ENCODE results near the gene FAM3D. TPM values are rescaled to one million over a fixed set of nuclear protein-coding genes. Genes with fewer than 3 reads are reported as not detected.

Gene FAM3D
- total and polyA plus RNA-seq, 2 donors from 2014 or later: 0.41 to 0.60 TPM

DNA sequence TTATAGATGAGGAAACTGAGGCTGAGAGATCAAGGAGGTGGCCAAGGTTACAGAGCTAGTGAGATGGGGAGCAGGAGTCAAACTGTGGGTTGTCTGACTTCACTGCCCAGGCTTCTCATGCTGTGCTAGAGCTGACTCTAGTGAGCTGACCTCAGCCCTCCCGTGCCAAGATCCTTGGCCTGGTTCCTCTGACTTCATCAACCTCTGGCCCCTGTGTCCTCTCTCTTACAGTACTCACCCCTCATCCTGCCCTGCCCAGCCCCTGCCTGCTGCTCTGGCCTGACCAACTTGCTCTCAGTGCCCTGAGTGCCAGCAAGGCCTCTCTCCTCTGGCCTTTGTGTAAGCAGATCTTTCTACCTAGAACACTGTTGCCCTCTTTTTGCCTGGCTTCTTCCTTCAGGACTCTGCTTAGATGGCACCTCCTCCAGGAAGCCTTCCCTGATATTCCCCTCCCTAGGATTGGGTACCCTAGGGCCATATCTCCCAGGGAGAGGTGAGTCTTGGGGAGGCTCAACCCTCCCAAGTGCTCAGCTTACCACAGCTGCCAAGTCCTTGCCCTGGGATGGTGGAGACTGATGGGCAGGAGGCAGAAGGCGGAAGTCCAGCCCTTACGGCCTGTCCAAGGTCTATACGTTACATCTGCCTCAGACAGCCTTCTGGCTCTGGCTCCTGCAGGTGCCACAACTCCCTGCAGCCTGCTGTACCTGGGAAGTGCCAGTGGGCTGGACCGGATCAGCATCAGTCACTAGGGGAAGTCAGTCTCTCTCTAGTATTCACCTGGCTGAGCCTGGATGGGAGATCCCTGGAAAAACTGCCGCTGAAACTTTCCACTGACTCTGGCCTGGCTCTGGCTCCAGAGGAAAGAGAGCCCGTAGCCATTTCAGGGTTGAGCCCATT, 53.1 kb downstream of the FAM3D start:
- Histone ChIP-seq H3K9ac (ENCODE audit: low read length in 3 of 3) (no peak overlapping the region), H3K27ac (ENCODE audit: low read depth in 2 of 2, low read length in 2 of 2) (no peak overlapping the region), H3K27me3 (ENCODE audit: control insufficient read depth, insufficient read depth, low read length) (no peaks in the 10 kb centered on the region), H3K4me1 (ENCODE audit: control insufficient read depth in 2 of 3, insufficient read depth in 2 of 3, low read depth in 1 of 3, low read length in 3 of 3) (peaks cover 0 to 18% (median 13%) of the 10 kb centered on the region in 3 donors), H3K4me3 (ENCODE audit: low read length in 3 of 3) (no peak overlapping the region), H3K9me3 (ENCODE audit: control insufficient read depth in 2 of 3, insufficient read depth in 1 of 3, low read length in 3 of 3) (no peaks in the 10 kb centered on the region), H3K36me3 (ENCODE audit: control insufficient read depth in 2 of 3, insufficient read depth in 3 of 3, low read length in 3 of 3) (no peaks in the 10 kb centered on the region)
- TF ChIP-seq, protein P1, sequence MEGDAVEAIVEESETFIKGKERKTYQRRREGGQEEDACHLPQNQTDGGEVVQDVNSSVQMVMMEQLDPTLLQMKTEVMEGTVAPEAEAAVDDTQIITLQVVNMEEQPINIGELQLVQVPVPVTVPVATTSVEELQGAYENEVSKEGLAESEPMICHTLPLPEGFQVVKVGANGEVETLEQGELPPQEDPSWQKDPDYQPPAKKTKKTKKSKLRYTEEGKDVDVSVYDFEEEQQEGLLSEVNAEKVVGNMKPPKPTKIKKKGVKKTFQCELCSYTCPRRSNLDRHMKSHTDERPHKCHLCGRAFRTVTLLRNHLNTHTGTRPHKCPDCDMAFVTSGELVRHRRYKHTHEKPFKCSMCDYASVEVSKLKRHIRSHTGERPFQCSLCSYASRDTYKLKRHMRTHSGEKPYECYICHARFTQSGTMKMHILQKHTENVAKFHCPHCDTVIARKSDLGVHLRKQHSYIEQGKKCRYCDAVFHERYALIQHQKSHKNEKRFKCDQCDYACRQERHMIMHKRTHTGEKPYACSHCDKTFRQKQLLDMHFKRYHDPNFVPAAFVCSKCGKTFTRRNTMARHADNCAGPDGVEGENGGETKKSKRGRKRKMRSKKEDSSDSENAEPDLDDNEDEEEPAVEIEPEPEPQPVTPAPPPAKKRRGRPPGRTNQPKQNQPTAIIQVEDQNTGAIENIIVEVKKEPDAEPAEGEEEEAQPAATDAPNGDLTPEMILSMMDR (IDR thresholded peaks at IDR 0.05; ENCODE audit: borderline replicate concordance, extremely low read depth, insufficient read depth): no peak
- FAIRE-seq: no peak
- DNase-seq: no peak
- intact Hi-C loops (cut with DNase I): no loop called here

GRCh38 chr3:58612830-58613229, 53.7 kb downstream of the FAM3D start:
- TF ChIP-seq, protein P1 (IDR thresholded peaks at IDR 0.05; ENCODE audit: borderline replicate concordance, extremely low read depth, insufficient read depth): no peak
- no peaks in the 10 kb centered on the region for H3K27me3 ChIP-seq (ENCODE audit: control insufficient read depth, insufficient read depth, low read length)
- no peaks in the 10 kb centered on the region for H3K9me3 ChIP-seq (ENCODE audit: control insufficient read depth in 2 of 3, insufficient read depth in 1 of 3, low read length in 3 of 3)
- peak in 3 of 5 donors; percentile 48 to 73 (median 60) for DNase-seq
- peaks cover 0 to 20% (median 19%) of the 10 kb centered on the region in 3 donors for H3K4me1 ChIP-seq (ENCODE audit: control insufficient read depth in 2 of 3, insufficient read depth in 2 of 3, low read depth in 1 of 3, low read length in 3 of 3)
- intact Hi-C loops (cut with DNase I): no loop called here
- H3K27ac ChIP-seq (ENCODE audit: low read depth in 2 of 2, low read length in 2 of 2): no peak overlapping the region
- no peak overlapping the region for H3K9ac ChIP-seq (ENCODE audit: low read length in 3 of 3)
- no peak for FAIRE-seq
- no peak overlapping the region for H3K4me3 ChIP-seq (ENCODE audit: low read length in 3 of 3)
- no peaks in the 10 kb centered on the region for H3K36me3 ChIP-seq (ENCODE audit: control insufficient read depth in 2 of 3, insufficient read depth in 3 of 3, low read length in 3 of 3)

DNA sequence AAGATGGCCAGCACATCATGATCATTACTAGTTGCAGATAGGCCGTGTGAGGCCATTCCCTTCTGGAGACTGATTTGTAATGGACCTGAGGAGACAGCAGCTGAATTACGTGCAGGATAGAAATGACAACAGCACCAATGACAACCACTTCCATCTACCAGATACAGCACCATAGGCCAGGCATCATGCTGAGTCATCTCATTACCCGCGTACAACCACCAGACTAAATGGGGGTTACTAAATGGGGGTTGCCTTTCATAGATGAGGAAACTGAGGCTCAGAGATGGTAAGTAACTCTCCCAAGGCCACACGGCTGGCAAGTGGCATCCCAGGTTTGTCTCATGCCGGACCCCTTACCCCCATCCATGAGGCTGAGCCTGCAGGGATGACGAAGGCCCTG, 56.6 kb downstream of the FAM3D start:
- Histone ChIP-seq H3K4me1 (ENCODE audit: control insufficient read depth in 2 of 3, insufficient read depth in 2 of 3, low read depth in 1 of 3, low read length in 3 of 3) (peaks cover 0 to 33% (median 31%) of the 10 kb centered on the region in 3 donors), H3K27ac (ENCODE audit: low read depth in 2 of 2, low read length in 2 of 2) (peak overlapping the region in 1 of 2 donors; percentile 9), H3K9me3 (ENCODE audit: control insufficient read depth in 2 of 3, insufficient read depth in 1 of 3, low read length in 3 of 3) (no peaks in the 10 kb centered on the region), H3K4me3 (ENCODE audit: low read length in 3 of 3) (no peak overlapping the region), H3K9ac (ENCODE audit: low read length in 3 of 3) (no peak overlapping the region), H3K27me3 (ENCODE audit: control insufficient read depth, insufficient read depth, low read length) (no peaks in the 10 kb centered on the region), H3K36me3 (ENCODE audit: control insufficient read depth in 2 of 3, insufficient read depth in 3 of 3, low read length in 3 of 3) (no peaks in the 10 kb centered on the region)
- FAIRE-seq: no peak
- TF ChIP-seq, protein P1 (IDR thresholded peaks at IDR 0.05; ENCODE audit: borderline replicate concordance, extremely low read depth, insufficient read depth): no peak
- intact Hi-C loops (cut with DNase I): no loop called here
- DNase-seq: no peak
